ENCODE results near the gene CTAGE9.

The CTAGE9 gene

GRCh38 chr6:131663578-131664165 lies 47.1 kb downstream of the CTAGE9 start:
- no peak for DNase-seq

DNA sequence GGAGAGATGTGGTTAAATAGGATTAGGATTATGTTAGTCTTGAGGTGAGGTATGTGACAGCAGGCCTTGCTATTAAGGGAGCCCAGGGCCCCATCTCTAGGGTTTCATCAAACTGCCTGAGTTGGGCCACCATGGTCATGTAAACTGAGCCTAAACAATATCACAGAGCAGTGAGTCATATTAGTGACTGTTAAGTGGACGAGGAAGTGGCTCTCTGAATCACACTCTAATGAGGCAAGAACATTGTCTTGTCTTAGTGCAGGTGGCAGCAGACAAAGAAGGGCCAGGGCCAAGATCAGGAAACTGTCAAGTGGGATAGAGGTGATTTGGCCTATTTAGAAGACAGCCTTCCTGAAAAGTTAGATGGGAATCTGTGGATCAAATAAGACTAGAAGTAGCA lies 50.6 kb downstream of the CTAGE9 start:
- DNase-seq: no peak
